Smooth muscle cell (in vitro differentiated cells): ENCODE data around the gene TEAD3. TPM values are rescaled to one million over a fixed set of nuclear protein-coding genes. Genes with fewer than 3 reads are reported as not detected.

ENCODE experiments used
- DNase-seq: peaks from one replicate; lab custom pipeline; 2025; ENCODE audit not compliant: unreplicated experiment; lab: John Stamatoyannopoulos, UW
- H2AFZ ChIP-seq: fragments of 200-600 bp; sonication (generic); 2 replicates; pipeline ENCODE4 v1.6.0; 2016; ENCODE audit warnings: antibody characterized with exemption, low read depth, mild to moderate bottlenecking
- H3F3A ChIP-seq: fragments of 200-600 bp; sonication (generic); 2 replicates; pipeline ENCODE4 v1.6.0; 2017; ENCODE audit warnings: antibody characterized with exemption, low read depth
- H3K27ac ChIP-seq: fragments of 200-600 bp; sonication (generic); 2 replicates; pipeline ENCODE4 v1.5.1; 2016; ENCODE audit warnings: low read depth, mild to moderate bottlenecking
- H3K27me3 ChIP-seq: fragments of 200-600 bp; sonication (generic); 2 replicates; pipeline ENCODE4 v1.6.1; 2016; ENCODE audit warnings: low read depth, mild to moderate bottlenecking
- H3K36me3 ChIP-seq: fragments of 200-600 bp; sonication (generic); 2 replicates; pipeline ENCODE4 v1.5.1; 2016; ENCODE audit warnings: low read depth
- H3K4me1 ChIP-seq: fragments of 200-600 bp; sonication (generic); 2 replicates; pipeline ENCODE4 v1.5.1; 2016; ENCODE audit warnings: low read depth
- H3K4me2 ChIP-seq: fragments of 200-600 bp; sonication (generic); 2 replicates; pipeline ENCODE4 v1.6.0; 2016; ENCODE audit warnings: mild to moderate bottlenecking
- H3K4me3 ChIP-seq: fragments of 200-600 bp; sonication (generic); 2 replicates; pipeline ENCODE4 v1.5.1; 2016; ENCODE audit warnings: mild to moderate bottlenecking
- H3K79me2 ChIP-seq: fragments of 200-600 bp; sonication (generic); 2 replicates; pipeline ENCODE4 v1.6.0; 2016; ENCODE audit warnings: low read depth, mild to moderate bottlenecking
- H3K9ac ChIP-seq: fragments of 200-600 bp; sonication (generic); 2 replicates; pipeline ENCODE4 v1.6.0; 2016; ENCODE audit warnings: low read depth
- H3K9me3 ChIP-seq: fragments of 200-600 bp; sonication (generic); replicated peaks from 2 replicates; pipeline ENCODE4 v1.5.1; 2016; ENCODE audit warnings: low read depth
- H4K20me1 ChIP-seq: fragments of 200-600 bp; sonication (generic); 2 replicates; pipeline ENCODE4 v1.6.0; 2016; ENCODE audit warnings: low read depth
- WGBS: methylation state at CpG from one replicate; pipeline ENCODE4 v1.1.7; 2016; ENCODE audit warnings: low lambda C conversion rate; 5-methylcytosine and 5-hydroxymethylcytosine counted together
- polyA plus RNA-seq: library from polyadenylated mRNA; unstranded; fragments of >200 nt; fragmentation: Nextera tagmentation; extraction: Ambion mirVana; gene quantifications from 2 replicates; pipeline ENCODE4 v1.2.1, GENCODE V29; 2016
- total RNA-seq: library from RNA; depleted of rRNA; stranded (reverse); fragments of >200 nt; gene quantifications from 2 replicates; pipeline ENCODE4 v1.2.3, GENCODE V29; 2014
- TF ChIP-seq, protein P1 (sequence below): fragments of 200-600 bp; sonication (generic); IDR thresholded peaks from 2 replicates; pipeline ENCODE4 v1.5.1; 2017; ENCODE audit warnings: borderline replicate concordance, mild to moderate bottlenecking, antibody characterized with exemption; ENCODE audit not compliant: insufficient read depth, poor library complexity, severe bottlenecking

TEAD3 gene
- total and polyA plus RNA-seq, 2 experiments from 2014 or later: 29.1 to 40.6 TPM

DNA sequence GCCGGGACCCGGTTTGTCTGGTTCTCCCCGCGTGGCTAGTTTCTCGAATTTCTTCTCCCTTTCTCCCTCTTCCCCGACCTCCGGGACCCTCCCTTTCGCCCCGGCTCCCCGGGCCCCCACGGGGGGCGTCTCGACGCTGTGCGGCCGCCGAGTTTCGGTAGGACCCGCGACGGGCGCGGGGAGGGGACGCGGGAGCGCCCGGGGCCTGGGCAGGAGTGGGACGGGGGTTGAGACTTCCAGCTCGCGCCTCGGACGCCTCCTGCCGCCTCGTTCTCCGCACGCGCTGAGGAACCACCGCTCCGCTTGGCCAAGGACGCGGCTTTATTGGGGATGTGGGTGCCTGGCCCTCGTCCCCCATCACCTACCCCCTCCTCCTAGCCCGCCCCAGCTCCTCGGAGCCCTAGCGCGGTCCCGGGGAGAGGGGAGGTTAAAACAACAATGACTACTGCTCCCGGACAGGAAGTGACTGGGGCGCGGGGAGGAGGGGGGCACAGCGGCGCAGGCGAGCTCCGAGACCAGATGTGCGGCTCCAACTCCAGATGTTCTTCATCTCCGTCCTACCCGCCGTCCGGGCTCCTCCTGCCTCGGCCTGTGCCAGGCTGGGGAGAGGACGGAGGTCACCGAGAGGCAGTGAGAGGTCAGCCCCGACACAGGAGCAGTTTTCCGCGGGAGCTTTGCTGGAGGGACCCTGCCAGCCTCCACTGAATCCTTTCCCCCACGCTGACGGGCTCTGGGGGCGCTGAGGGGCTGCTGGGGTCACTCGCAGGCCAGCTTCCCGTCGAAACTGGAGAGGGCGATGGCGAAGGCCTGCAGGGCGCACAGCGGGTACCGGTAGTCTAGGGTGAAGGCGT lies 917 bp upstream of the TEAD3 start:
- DNase-seq: peak; percentile 84
- Histone ChIP-seq H3K27ac (peak overlapping the region; percentile 100), H3K9ac (peak overlapping the region; percentile 97), H3K4me2 (peak overlapping the region; percentile 98), H2AFZ (peak overlapping the region; percentile 67), H3K27me3 (no peaks in the 10 kb centered on the region), H4K20me1 (peaks cover 33% of the 10 kb centered on the region), H3K79me2 (peaks cover 52% of the 10 kb centered on the region), H3K4me3 (peak overlapping the region; percentile 99), H3F3A (peaks cover 19% of the 10 kb centered on the region), H3K9me3 (no peaks in the 10 kb centered on the region), H3K36me3 (no peaks in the 10 kb centered on the region), H3K4me1 (peaks cover 36% of the 10 kb centered on the region)
- TF ChIP-seq, protein P1, sequence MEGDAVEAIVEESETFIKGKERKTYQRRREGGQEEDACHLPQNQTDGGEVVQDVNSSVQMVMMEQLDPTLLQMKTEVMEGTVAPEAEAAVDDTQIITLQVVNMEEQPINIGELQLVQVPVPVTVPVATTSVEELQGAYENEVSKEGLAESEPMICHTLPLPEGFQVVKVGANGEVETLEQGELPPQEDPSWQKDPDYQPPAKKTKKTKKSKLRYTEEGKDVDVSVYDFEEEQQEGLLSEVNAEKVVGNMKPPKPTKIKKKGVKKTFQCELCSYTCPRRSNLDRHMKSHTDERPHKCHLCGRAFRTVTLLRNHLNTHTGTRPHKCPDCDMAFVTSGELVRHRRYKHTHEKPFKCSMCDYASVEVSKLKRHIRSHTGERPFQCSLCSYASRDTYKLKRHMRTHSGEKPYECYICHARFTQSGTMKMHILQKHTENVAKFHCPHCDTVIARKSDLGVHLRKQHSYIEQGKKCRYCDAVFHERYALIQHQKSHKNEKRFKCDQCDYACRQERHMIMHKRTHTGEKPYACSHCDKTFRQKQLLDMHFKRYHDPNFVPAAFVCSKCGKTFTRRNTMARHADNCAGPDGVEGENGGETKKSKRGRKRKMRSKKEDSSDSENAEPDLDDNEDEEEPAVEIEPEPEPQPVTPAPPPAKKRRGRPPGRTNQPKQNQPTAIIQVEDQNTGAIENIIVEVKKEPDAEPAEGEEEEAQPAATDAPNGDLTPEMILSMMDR: no peak
- WGBS: 4% methylated on average over 46 of the region's 77 CpGs

DNA sequence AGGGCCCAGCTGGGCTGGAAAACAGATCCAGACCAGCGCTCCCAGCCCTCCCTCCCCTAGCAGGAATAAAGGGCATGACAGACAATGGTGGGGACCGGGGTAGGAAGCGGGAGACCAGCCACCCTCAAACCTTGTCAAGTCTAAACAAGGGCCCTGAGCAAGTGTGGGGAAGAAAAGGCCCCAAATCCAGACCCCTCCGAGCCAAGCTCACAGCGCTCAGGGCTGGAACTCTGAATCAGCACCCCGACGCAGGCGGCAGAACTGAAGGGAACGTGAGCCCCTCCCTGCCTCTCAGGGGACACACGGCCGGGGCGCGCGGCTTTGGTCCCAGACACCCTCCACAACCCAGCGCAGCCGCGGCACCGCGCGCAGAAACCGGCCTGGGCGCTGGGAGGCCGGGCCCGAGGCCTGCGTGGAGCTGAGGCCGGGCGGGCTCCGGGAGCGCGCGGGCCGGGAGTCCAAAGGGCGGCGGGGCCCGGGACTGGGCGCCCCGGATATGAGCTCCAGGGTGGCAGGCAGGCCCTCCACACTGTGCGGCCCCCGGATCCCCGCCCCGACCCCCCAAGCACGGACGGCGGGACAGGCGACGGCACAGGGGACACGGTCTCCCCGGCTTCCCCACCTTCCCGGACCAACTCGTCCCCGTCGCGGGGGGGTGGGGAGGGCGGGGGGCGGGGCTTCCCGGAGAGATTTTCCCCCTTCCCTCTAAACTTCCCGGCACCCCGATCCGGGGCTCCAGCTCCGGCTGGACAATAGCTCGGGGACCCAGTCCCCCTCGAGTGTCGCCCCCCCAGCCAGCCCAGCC lies 641 bp downstream of the TEAD3 start:
- Histone ChIP-seq H3K27me3 (no peaks in the 10 kb centered on the region), H3K9me3 (no peaks in the 10 kb centered on the region), H3K4me2 (peak overlapping the region; percentile 99), H4K20me1 (peaks cover 48% of the 10 kb centered on the region), H3K27ac (peak overlapping the region; percentile 94), H3K36me3 (no peaks in the 10 kb centered on the region), H3F3A (peaks cover 23% of the 10 kb centered on the region), H2AFZ (peak overlapping the region; percentile 62), H3K4me1 (peaks cover 51% of the 10 kb centered on the region), H3K4me3 (peak overlapping the region; percentile 99), H3K9ac (peak overlapping the region; percentile 95), H3K79me2 (peaks cover 68% of the 10 kb centered on the region)
- 1% methylated on average over 29 of the region's 63 CpGs for WGBS
- TF ChIP-seq, protein P1: peak; percentile 11
- DNase-seq: peak; percentile 77

DNA sequence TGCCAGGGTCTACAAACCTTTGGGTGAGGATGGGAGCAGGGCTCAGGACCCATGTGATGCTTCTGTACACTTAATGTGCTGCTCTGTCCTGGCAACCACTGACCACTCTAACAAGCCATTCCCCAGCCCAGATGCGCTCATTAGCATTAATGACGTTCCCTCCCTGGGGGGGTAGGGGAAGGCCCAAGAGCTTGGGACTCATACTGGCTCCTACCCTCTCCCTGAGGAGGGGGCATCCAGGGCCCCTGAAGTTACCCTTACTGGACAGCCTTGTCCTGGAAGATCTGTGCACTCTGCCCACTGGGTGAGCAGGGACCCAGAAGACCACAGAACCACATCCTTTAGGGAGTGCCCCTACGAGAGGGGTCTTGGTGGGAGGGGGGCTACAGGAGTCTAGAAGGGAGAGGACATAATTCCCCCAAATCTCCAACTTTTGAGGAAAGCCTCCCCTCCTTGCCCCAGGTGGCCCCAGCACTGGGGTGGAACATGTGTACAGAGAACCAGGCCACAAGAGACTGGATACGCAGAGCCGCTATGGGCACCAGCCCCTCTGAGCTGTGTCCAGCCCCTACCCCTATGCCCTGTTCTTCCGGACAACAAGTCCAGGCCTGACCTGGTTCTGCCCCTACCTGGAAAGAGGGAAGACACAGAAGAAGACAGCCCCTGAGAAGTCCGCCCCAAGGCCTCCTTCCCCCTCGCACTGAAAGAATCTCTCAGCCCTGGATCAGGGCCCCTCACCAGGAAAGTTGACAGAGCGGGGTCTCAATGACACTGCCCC lies 1.4 kb downstream of the TEAD3 start:
- peaks cover 20% of the 10 kb centered on the region for H3F3A ChIP-seq
- no peak overlapping the region for H2AFZ ChIP-seq
- peaks cover 72% of the 10 kb centered on the region for H3K79me2 ChIP-seq
- H4K20me1 ChIP-seq: peaks cover 56% of the 10 kb centered on the region
- peaks cover 59% of the 10 kb centered on the region for H3K4me1 ChIP-seq
- no peak for DNase-seq
- peak overlapping the region; percentile 99 for H3K4me3 ChIP-seq
- TF ChIP-seq, protein P1: no peak
- peak overlapping the region; percentile 99 for H3K4me2 ChIP-seq
- H3K27ac ChIP-seq: peak overlapping the region; percentile 94
- WGBS: 29% methylated on average over 9 of the region's 9 CpGs
- H3K36me3 ChIP-seq: no peaks in the 10 kb centered on the region
- no peaks in the 10 kb centered on the region for H3K9me3 ChIP-seq
- no peaks in the 10 kb centered on the region for H3K27me3 ChIP-seq
- peak overlapping the region; percentile 95 for H3K9ac ChIP-seq
